H9 (cell line): ENCODE measurements around the gene SMURF1. TPM values are rescaled to one million over a fixed set of nuclear protein-coding genes. Genes with fewer than 3 reads are reported as not detected.

Source experiments
- DNase-seq: peaks from one replicate; pipeline ENCODE4 v3.0.0-alpha.2; 2017
- H2AFZ ChIP-seq: one replicate; pipeline ENCODE4 v1.6.1; 2013; ENCODE audit warnings: mild to moderate bottlenecking, low read length, control low read depth, moderate library complexity
- H2AK5ac ChIP-seq: 2 replicates; pipeline ENCODE4 v1.6.1; 2013; ENCODE audit warnings: low read length, control low read depth, mixed read lengths; ENCODE audit not compliant: insufficient read length
- H2BK120ac ChIP-seq: one replicate; pipeline ENCODE4 v1.6.1; 2013; ENCODE audit warnings: low read depth, mild to moderate bottlenecking, low read length, control low read depth, inconsistent platforms; ENCODE audit not compliant: poor library complexity, severe bottlenecking
- H2BK12ac ChIP-seq: 2 replicates; pipeline ENCODE4 v1.6.1; 2013; ENCODE audit warnings: low read length, control low read depth, mixed read lengths, low read depth; ENCODE audit not compliant: insufficient read length
- H2BK15ac ChIP-seq: 2 replicates; pipeline ENCODE4 v1.6.1; 2013; ENCODE audit warnings: low read depth, low read length, control low read depth
- H2BK20ac ChIP-seq: one replicate; pipeline ENCODE4 v1.6.1; 2013; ENCODE audit warnings: low read depth, mild to moderate bottlenecking, low read length, control low read depth, inconsistent platforms; ENCODE audit not compliant: poor library complexity, severe bottlenecking
- H2BK5ac ChIP-seq: 2 replicates; pipeline ENCODE4 v1.6.1; 2013; ENCODE audit warnings: low read length, control low read depth, mixed read lengths; ENCODE audit not compliant: insufficient read length
- H3K14ac ChIP-seq: 2 replicates; pipeline ENCODE4 v1.6.1; 2013; ENCODE audit warnings: low read length, control low read depth; ENCODE audit not compliant: insufficient read depth
- H3K18ac ChIP-seq: 2 replicates; pipeline ENCODE4 v1.6.1; 2013; ENCODE audit warnings: low read depth, mild to moderate bottlenecking, mixed read lengths, low read length, control low read depth; ENCODE audit not compliant: insufficient read length
- H3K23ac ChIP-seq: 2 replicates; pipeline ENCODE4 v1.6.1; 2013; ENCODE audit warnings: low read length, control low read depth, mixed read lengths, low read depth; ENCODE audit not compliant: insufficient read length
- H3K23me2 ChIP-seq: 2 replicates; pipeline ENCODE4 v1.6.1; 2013; ENCODE audit warnings: low read depth, mild to moderate bottlenecking, mixed read lengths, low read length, control low read depth; ENCODE audit not compliant: insufficient read length, poor library complexity, severe bottlenecking
- H3K27ac ChIP-seq: 2 replicates; pipeline ENCODE4 v1.5.1; 2013; ENCODE audit warnings: low read length, control low read depth, mixed read lengths, low read depth; ENCODE audit not compliant: insufficient read length
- H3K27me3 ChIP-seq: 2 replicates; pipeline ENCODE4 v1.6.1; 2013; ENCODE audit warnings: low read length, control low read depth, inconsistent platforms; ENCODE audit not compliant: insufficient read depth
- H3K4ac ChIP-seq: 2 replicates; pipeline ENCODE4 v1.6.1; 2013; ENCODE audit warnings: low read depth, mild to moderate bottlenecking, control low read depth, inconsistent platforms, low read length, moderate library complexity
- H3K4me1 ChIP-seq: 2 replicates; pipeline ENCODE4 v1.6.1; 2013; ENCODE audit warnings: low read length, control low read depth, inconsistent platforms; ENCODE audit not compliant: insufficient read depth
- H3K4me2 ChIP-seq: 2 replicates; pipeline ENCODE4 v1.6.1; 2013; ENCODE audit warnings: low read length, control low read depth, mixed read lengths; ENCODE audit not compliant: insufficient read length, insufficient read depth
- H3K56ac ChIP-seq: 2 replicates; pipeline ENCODE4 v1.6.1; 2013; ENCODE audit warnings: low read depth, mild to moderate bottlenecking, mixed read lengths, low read length, control low read depth; ENCODE audit not compliant: insufficient read length
- H3K79me1 ChIP-seq: 2 replicates; pipeline ENCODE4 v1.6.1; 2013; ENCODE audit warnings: low read depth, mild to moderate bottlenecking, moderate library complexity, low read length, control low read depth, inconsistent platforms; ENCODE audit not compliant: insufficient read depth, poor library complexity, severe bottlenecking
- H3K79me2 ChIP-seq: 2 replicates; pipeline ENCODE4 v1.6.1; 2013; ENCODE audit warnings: low read length, control low read depth, inconsistent platforms; ENCODE audit not compliant: insufficient read depth
- H3K9ac ChIP-seq: 2 replicates; pipeline ENCODE4 v1.6.1; 2013; ENCODE audit warnings: low read length, control low read depth, mixed read lengths; ENCODE audit not compliant: insufficient read length; ENCODE audit errors: extremely low read depth
- H3K9me3 ChIP-seq: one replicate; pipeline ENCODE4 v1.6.1; 2013; ENCODE audit warnings: low read depth, low read length, inconsistent platforms; ENCODE audit not compliant: control insufficient read depth
- H3T11ph ChIP-seq: one replicate; pipeline ENCODE4 v1.6.1; 2013; ENCODE audit warnings: mild to moderate bottlenecking, low read length, control low read depth, inconsistent platforms
- H4K20me1 ChIP-seq: one replicate; pipeline ENCODE4 v1.6.1; 2013; ENCODE audit not compliant: control insufficient read depth, insufficient read length, insufficient read depth
- H4K5ac ChIP-seq: 2 replicates; pipeline ENCODE4 v1.6.1; 2013; ENCODE audit warnings: low read depth, mild to moderate bottlenecking, mixed read lengths, low read length, control low read depth; ENCODE audit not compliant: insufficient read length
- H4K8ac ChIP-seq: replicated peaks from 2 replicates; pipeline ENCODE4 v1.6.1; 2013; ENCODE audit warnings: low read length, control low read depth, mixed read lengths, low read depth; ENCODE audit not compliant: insufficient read length
- H4K91ac ChIP-seq: 2 replicates; pipeline ENCODE4 v1.6.1; 2013; ENCODE audit warnings: low read depth, mild to moderate bottlenecking, moderate library complexity, mixed read lengths, low read length, control low read depth; ENCODE audit not compliant: insufficient read length
- H3K27ac Mint-ChIP-seq, 3 experiments: 2 replicates in 2 of 3; 3 replicates in 1 of 3; pipeline ENCODE4 v1.8.0; 2020 to 2021; ENCODE audit warnings: mixed read lengths in 3 of 3, mild to moderate bottlenecking in 1 of 3, moderate library complexity in 1 of 3
- H3K27me3 Mint-ChIP-seq: 2 replicates; pipeline ENCODE4 v1.8.0; 2021; ENCODE audit warnings: low read depth, mild to moderate bottlenecking, moderate library complexity, mixed read lengths
- H3K36me3 Mint-ChIP-seq, 3 experiments: 2 replicates in 2 of 3; 3 replicates in 1 of 3; pipeline ENCODE4 v1.8.0; 2020 to 2021; ENCODE audit warnings: low read depth in 3 of 3, mixed read lengths in 3 of 3; ENCODE audit not compliant: insufficient read depth in 1 of 3
- H3K4me1 Mint-ChIP-seq, 2 experiments: 2 replicates each; pipeline ENCODE4 v1.8.0; 2020; ENCODE audit warnings: mixed read lengths in 2 of 2
- H3K4me3 Mint-ChIP-seq, 2 experiments: 2 replicates in 1 of 2; 3 replicates in 1 of 2; pipeline ENCODE4 v1.8.0; 2020 to 2021; ENCODE audit warnings: mild to moderate bottlenecking in 2 of 2, mixed read lengths in 2 of 2, moderate library complexity in 1 of 2
- H3K9me3 Mint-ChIP-seq, 2 experiments: 2 replicates in 1 of 2; 3 replicates in 1 of 2; pipeline ENCODE4 v1.8.0; 2020; ENCODE audit warnings: mild to moderate bottlenecking in 2 of 2, mixed read lengths in 2 of 2, moderate library complexity in 1 of 2
- CTCF ChIP-seq: fragments of 200-600 bp; sonication (generic); conservative IDR thresholded peaks from 3 replicates; pipeline ENCODE4 v1.8.0; 2021; ENCODE audit warnings: antibody characterized with exemption, mild to moderate bottlenecking
- WGBS: extraction: QIAGEN DNeasy Blood & Tissue Kit; methylation state at CpG from one replicate; pipeline ENCODE4 v1.1.7; 2013; ENCODE audit warnings: missing lambda C conversion rate, low lambda C conversion rate, mixed read lengths; ENCODE audit not compliant: insufficient read length; ENCODE audit errors: extremely low coverage; 5-methylcytosine and 5-hydroxymethylcytosine counted together
- total RNA-seq: library from RNA; stranded (reverse); gene quantifications from 2 replicates; pipeline ENCODE4 v1.2.1, GENCODE V29; 2021

SMURF1 gene
- total RNA-seq, 1 experiment from 2014 or later, result 29.4 TPM

DNA sequence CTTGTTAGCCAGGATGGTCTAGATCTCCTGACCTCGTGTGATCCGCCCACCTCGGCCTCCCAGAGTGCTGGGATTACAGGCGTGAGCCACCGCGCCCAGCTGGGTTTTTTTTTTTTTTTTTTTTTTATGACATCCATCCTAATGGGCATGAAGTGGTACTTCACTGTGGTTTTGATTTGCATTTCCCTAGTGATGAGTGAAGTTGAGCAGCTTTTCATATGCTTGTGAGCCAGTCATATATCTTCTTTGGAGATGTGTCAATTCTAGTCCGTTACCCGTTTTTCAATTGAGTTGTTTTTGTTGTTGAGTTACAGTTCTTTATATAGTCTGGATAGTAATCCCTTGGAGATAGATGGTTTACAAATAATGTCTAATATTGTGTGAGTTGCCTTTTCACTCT lies 127.7 kb downstream of the SMURF1 start:
- no peak overlapping the region for H3K56ac ChIP-seq
- Mint-ChIP-seq H3K36me3 (peaks cover 36 to 81% (median 72%) of the 10 kb centered on the region in 3 experiments), H3K27me3 (no peaks in the 10 kb centered on the region), H3K9me3 (no peaks in the 10 kb centered on the region), H3K4me3 (no peak overlapping the region), H3K27ac (no peak overlapping the region), H3K4me1 (peaks cover 7 to 8% of the 10 kb centered on the region in 2 experiments; a peak in 3 of 4 replicates)
- H3K23me2 ChIP-seq, result no peaks in the 10 kb centered on the region
- no peak for TF ChIP-seq CTCF
- no peak overlapping the region for H3K18ac ChIP-seq
- no peak for DNase-seq
- H3K79me2 ChIP-seq, result no peaks in the 10 kb centered on the region
- no peak overlapping the region for H2BK15ac ChIP-seq
- H2AFZ ChIP-seq, result no peak overlapping the region
- no peak overlapping the region for H3K14ac ChIP-seq
- H2AK5ac ChIP-seq, result no peak overlapping the region
- no peak overlapping the region for H3T11ph ChIP-seq
- H3K23ac ChIP-seq, result no peak overlapping the region
- no CpG with 5 or more reads among the region's 8 CpGs for WGBS
- H2BK20ac ChIP-seq, result no peak overlapping the region
- no peak overlapping the region for H4K5ac ChIP-seq
- H4K20me1 ChIP-seq, result no peaks in the 10 kb centered on the region
- no peak overlapping the region for H2BK5ac ChIP-seq
- no peak overlapping the region for H4K8ac ChIP-seq
- no peaks in the 10 kb centered on the region for H3K9me3 ChIP-seq
- H3K79me1 ChIP-seq, result no peaks in the 10 kb centered on the region
- peaks cover 2% of the 10 kb centered on the region; the same call in 1 of the 2 replicates for H3K27me3 ChIP-seq
- H3K4me1 ChIP-seq, result no peaks in the 10 kb centered on the region
- no peak overlapping the region for H3K9ac ChIP-seq
- no peak overlapping the region for H3K4me2 ChIP-seq
- H3K27ac ChIP-seq, result no peak overlapping the region
- no peak overlapping the region for H3K4ac ChIP-seq
- no peak overlapping the region for H4K91ac ChIP-seq
- H2BK12ac ChIP-seq, result no peak overlapping the region
- no peak overlapping the region for H2BK120ac ChIP-seq
